GM13977 (cell line): ENCODE results near the gene ZCCHC24.
"Not testable (repeated sequence)": the region's sequence is repeated elsewhere in the genome, so short reads cannot be mapped to it uniquely, and the experiment has no call there.

Source experiments
- DNase-seq: peaks from one replicate; pipeline ENCODE4 v3.0.0; 2012; ENCODE audit warnings: low spot score
- in situ Hi-C: fragments of 300-500 bp; cut with MboI; formaldehyde crosslinking; loops from one replicate; pipeline ENCODE4 v1.12.0; 2022; ENCODE audit warnings: low sequenced_read_pairs, low pct_unique_long_range_greater_than_20kb, mixed read lengths, inconsistent platforms; ENCODE audit not compliant: unreplicated experiment
- TF ChIP-seq, protein P1 (sequence below): IDR thresholded peaks from 2 replicates; pipeline ENCODE4 v1.5.1; 2012; ENCODE audit warnings: mild to moderate bottlenecking, control low read depth; ENCODE audit not compliant: insufficient read depth; ENCODE audit errors: extremely low read depth, missing control alignments

ZCCHC24 gene

DNA sequence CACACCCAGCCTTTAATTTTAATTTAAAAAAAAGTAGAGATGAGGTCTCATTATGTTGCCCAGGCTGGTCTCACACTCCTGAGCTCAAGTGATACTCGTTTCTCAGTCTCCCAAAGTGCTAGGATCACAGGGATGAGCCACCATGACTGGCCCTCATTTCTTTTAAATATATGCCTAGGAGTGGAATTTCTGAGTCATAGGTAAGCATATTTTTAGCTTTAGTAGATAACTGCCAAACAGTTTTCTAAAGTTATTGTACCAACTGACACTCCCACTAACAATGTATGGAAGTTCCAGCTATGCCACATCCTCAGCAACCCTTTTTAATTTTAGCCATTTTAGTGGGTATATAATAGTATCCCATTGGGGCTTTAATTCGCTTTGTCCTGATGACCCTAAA lies 111.9 kb downstream of the ZCCHC24 start:
- no peak for DNase-seq
- TF ChIP-seq, protein P1, sequence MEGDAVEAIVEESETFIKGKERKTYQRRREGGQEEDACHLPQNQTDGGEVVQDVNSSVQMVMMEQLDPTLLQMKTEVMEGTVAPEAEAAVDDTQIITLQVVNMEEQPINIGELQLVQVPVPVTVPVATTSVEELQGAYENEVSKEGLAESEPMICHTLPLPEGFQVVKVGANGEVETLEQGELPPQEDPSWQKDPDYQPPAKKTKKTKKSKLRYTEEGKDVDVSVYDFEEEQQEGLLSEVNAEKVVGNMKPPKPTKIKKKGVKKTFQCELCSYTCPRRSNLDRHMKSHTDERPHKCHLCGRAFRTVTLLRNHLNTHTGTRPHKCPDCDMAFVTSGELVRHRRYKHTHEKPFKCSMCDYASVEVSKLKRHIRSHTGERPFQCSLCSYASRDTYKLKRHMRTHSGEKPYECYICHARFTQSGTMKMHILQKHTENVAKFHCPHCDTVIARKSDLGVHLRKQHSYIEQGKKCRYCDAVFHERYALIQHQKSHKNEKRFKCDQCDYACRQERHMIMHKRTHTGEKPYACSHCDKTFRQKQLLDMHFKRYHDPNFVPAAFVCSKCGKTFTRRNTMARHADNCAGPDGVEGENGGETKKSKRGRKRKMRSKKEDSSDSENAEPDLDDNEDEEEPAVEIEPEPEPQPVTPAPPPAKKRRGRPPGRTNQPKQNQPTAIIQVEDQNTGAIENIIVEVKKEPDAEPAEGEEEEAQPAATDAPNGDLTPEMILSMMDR: no peak
- in situ Hi-C loops: no loop called here

DNA sequence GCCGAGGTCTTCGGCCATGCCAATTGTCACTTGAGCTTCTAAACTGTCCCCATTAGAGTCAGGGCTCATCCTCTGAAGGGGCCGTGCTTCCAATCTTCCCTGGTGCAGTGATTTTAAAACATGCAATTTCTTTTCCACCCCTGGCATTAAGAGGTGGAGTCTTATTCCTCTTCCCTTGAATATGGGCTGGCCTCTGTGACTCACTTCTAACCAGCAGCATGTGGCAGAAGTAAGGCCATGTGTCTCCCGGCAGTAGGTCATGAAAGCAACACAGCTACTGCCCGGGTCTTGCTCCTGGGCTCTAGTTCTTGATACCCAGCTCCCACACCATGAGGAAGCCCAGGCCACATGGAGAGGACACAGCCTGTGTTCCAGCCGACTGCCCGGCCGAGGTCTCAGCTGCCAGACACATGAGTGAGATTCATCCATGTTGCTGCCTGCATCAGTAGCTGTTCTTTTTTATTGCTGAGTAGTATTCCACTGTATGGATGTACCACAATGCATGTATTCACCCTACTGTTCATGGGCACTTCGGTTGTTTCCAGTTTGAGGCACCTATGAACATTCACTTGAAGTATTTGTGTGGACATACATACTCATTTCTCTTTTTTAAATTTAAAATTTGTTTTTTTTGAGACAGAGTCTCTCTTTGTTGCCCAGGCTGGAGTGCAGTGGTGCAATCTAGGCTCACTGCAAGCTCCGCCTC lies 112.7 kb downstream of the ZCCHC24 start:
- in situ Hi-C loops, DNase-seq: not testable (repeated sequence)
